GM18907 (cell line): ENCODE data around the gene SLC6A9.

Experiments used
- ATAC-seq: cut with Tn5 transposase; IDR thresholded peaks from one replicate; pipeline ENCODE4 v1.9.1; 2021; ENCODE audit warnings: mild to moderate bottlenecking, moderate library complexity; ENCODE audit not compliant: unreplicated experiment

SLC6A9 gene

GRCh38 chr1:43986712-43987111 lies 44.5 kb downstream of the SLC6A9 start:
- no peak for ATAC-seq

GRCh38 chr1:43985984-43986595 lies 45.2 kb downstream of the SLC6A9 start:
- no peak for ATAC-seq

GRCh38 chr1:43984855-43985254 lies 46.4 kb downstream of the SLC6A9 start:
- no peak for ATAC-seq

GRCh38 chr1:43983253-43983899 lies 47.9 kb downstream of the SLC6A9 start:
- ATAC-seq, result no peak

- no peak for ATAC-seq
These were observed 48.5 kb downstream of the SLC6A9 start for GRCh38 chr1:43982808-43983207.

GRCh38 chr1:43982241-43982640 lies 49.0 kb downstream of the SLC6A9 start:
- no peak for ATAC-seq

- ATAC-seq, result no peak
These were observed 49.6 kb downstream of the SLC6A9 start for GRCh38 chr1:43981636-43982035.

- no peak for ATAC-seq
These were observed 50.1 kb downstream of the SLC6A9 start for GRCh38 chr1:43981135-43981491.

GRCh38 chr1:43980255-43981134 lies 50.8 kb downstream of the SLC6A9 start:
- ATAC-seq, result no peak

GRCh38 chr1:43979528-43980254 lies 51.6 kb downstream of the SLC6A9 start:
- ATAC-seq, result no peak

- no peak for ATAC-seq
These were observed 52.1 kb downstream of the SLC6A9 start for GRCh38 chr1:43979261-43979527.

- no peak for ATAC-seq
These were observed 52.6 kb downstream of the SLC6A9 start, which contains the start of gene B4GALT2 for GRCh38 chr1:43978551-43979260. TSS of gene B4GALT2 (plus strand) at chr1:43979210. CDS start at chr1:43981161, 1,951 bp downstream.

- ATAC-seq, result no peak
These were observed 53.1 kb downstream of the SLC6A9 start for GRCh38 chr1:43978264-43978550.

GRCh38 chr1:43977376-43978263 lies 53.6 kb downstream of the SLC6A9 start:
- no peak for ATAC-seq

GRCh38 chr1:43976890-43977289 lies 54.4 kb downstream of the SLC6A9 start:
- no peak for ATAC-seq

GRCh38 chr1:43976045-43976444 lies 55.2 kb downstream of the SLC6A9 start:
- no peak for ATAC-seq

- ATAC-seq, result no peak
These were observed 55.9 kb downstream of the SLC6A9 start for GRCh38 chr1:43975249-43975961.

GRCh38 chr1:43974443-43975248 lies 56.6 kb downstream of the SLC6A9 start, which contains the start of gene ATP6V0B:
TSS of gene ATP6V0B (plus strand) at chr1:43974960. CDS start at chr1:43975041, 81 bp downstream.
- ATAC-seq, result peak; percentile 70
